ENCODE data around the gene POLD3. TPM values are rescaled to one million over a fixed set of nuclear protein-coding genes. Genes with fewer than 3 reads are reported as not detected.

Gene POLD3
- total and polyA plus RNA-seq, 2 of the 8 experiments (the other 6 are each of a cell fraction or from before 2014, with no cell fraction given), result 18.1 to 29.3 TPM

DNA sequence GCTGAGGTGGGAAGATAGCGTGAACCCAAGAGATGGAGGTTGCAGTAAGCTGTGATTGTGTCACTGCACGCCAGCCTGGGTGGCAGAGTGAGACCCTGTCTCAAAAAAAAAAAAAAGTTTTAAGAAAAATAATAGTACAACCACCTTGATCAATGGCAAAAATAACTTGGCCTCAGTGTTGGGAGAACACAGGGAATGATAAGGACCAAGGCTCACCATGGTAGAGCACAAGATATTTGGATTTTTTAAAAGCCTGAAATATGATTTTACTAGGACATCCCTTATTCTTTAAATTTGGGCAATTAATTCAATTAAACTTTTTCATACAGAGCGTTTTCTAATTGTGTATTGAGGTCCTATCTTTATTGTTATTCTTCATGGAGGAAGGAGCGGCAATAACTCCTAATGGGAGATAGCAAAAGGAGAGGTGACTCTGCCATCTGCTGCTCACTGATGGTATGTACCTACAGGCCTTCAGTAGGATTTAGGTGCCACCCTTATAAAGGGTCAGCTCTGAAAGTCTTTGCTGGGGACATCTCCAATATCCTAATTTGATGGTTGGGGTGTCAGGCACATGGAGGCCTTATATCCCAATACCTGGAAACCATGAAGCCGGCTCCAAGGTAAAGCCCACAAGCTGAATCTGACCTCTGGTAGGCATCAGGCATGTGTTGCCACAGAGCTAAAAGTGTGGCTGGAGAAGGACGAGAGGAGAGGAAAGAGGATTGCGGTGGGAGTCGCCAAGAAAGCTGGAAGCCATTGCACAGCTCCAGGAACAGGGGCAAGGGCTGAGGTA, 21.9 kb upstream of the POLD3 start:
- H4K8ac ChIP-seq (ENCODE audit: extremely low read depth, insufficient read depth, low read length), result no peak overlapping the region
- no peaks in the 10 kb centered on the region for H3K23me2 ChIP-seq (ENCODE audit: low read depth, low read length)
- DNase-seq (ENCODE audit: low read depth in 1 of 2, low spot score in 2 of 2) (peak in 1 of 2 experiments; percentile 50), FAIRE-seq (peak; percentile 65)
- TF ChIP-seq, protein P1, sequence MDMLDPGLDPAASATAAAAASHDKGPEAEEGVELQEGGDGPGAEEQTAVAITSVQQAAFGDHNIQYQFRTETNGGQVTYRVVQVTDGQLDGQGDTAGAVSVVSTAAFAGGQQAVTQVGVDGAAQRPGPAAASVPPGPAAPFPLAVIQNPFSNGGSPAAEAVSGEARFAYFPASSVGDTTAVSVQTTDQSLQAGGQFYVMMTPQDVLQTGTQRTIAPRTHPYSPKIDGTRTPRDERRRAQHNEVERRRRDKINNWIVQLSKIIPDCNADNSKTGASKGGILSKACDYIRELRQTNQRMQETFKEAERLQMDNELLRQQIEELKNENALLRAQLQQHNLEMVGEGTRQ (IDR thresholded peaks at IDR 0.05; ENCODE audit: low read length), result no peak
- TF ChIP-seq SAP30 (IDR thresholded peaks at IDR 0.05; ENCODE audit: insufficient read depth, insufficient replicate concordance, low read length) (no peak), RAD21 (IDR thresholded peaks at IDR 0.05 in 1 of 2, conservative IDR thresholded peaks at IDR 0.05 in 1 of 2; ENCODE audit: low read depth in 2 of 2, low read length in 2 of 2) (peak; percentile 90 to 93), SRF (IDR thresholded peaks at IDR 0.05; ENCODE audit: low read depth, low read length) (no peak), ZNF274 (IDR thresholded peaks at IDR 0.05; ENCODE audit: borderline replicate concordance, extremely low read depth, low read length) (no peak)
- TF ChIP-seq, protein P2, sequence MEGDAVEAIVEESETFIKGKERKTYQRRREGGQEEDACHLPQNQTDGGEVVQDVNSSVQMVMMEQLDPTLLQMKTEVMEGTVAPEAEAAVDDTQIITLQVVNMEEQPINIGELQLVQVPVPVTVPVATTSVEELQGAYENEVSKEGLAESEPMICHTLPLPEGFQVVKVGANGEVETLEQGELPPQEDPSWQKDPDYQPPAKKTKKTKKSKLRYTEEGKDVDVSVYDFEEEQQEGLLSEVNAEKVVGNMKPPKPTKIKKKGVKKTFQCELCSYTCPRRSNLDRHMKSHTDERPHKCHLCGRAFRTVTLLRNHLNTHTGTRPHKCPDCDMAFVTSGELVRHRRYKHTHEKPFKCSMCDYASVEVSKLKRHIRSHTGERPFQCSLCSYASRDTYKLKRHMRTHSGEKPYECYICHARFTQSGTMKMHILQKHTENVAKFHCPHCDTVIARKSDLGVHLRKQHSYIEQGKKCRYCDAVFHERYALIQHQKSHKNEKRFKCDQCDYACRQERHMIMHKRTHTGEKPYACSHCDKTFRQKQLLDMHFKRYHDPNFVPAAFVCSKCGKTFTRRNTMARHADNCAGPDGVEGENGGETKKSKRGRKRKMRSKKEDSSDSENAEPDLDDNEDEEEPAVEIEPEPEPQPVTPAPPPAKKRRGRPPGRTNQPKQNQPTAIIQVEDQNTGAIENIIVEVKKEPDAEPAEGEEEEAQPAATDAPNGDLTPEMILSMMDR (IDR thresholded peaks at IDR 0.05; ENCODE audit: control extremely low read depth in 1 of 3, insufficient read depth in 1 of 3, low read depth in 1 of 3, low read length in 3 of 3), result peak; percentile 13 to 81 (median 73)
- no peaks in the 10 kb centered on the region for H4K20me1 ChIP-seq (replicated peaks in 1 of 2; ENCODE audit: control insufficient read depth in 1 of 2, insufficient read depth in 2 of 2, low read length in 2 of 2)
- POLR2A ChIA-PET (ENCODE audit: partially characterized antibody), result interaction anchor here (2.5 kb wide), 1 partner anchor 117 kb away, joined by 8 read pairs; no protein-coding TSS in a partner anchor
- H2AK5ac ChIP-seq (ENCODE audit: low read depth, low read length), result no peak overlapping the region
- H3K4me3 ChIP-seq (ENCODE audit: extremely low read depth in 1 of 4, insufficient read depth in 2 of 4, low read depth in 3 of 4, low read length in 4 of 4), result no peak overlapping the region
- no peaks in the 10 kb centered on the region for H3K4me1 ChIP-seq (replicated peaks in 1 of 4; ENCODE audit: control insufficient read depth in 3 of 4, insufficient read depth in 4 of 4, low read length in 3 of 4)
- no peak overlapping the region for H2BK15ac ChIP-seq (ENCODE audit: low read length)
- no peak overlapping the region for H4K5ac ChIP-seq (ENCODE audit: insufficient read length, low read depth, low read length)
- no peak overlapping the region for H3K4ac ChIP-seq (replicated peaks; ENCODE audit: insufficient read length, low read depth, low read length)
- no peak overlapping the region for H2BK120ac ChIP-seq (replicated peaks; ENCODE audit: low read depth, low read length)
- no peak overlapping the region for H3K18ac ChIP-seq (ENCODE audit: extremely low read depth, low read length)
- no peaks in the 10 kb centered on the region for H3K36me3 ChIP-seq (ENCODE audit: control insufficient read depth in 2 of 4, insufficient read depth in 4 of 4, low read length in 3 of 4)
- H4K91ac ChIP-seq (replicated peaks; ENCODE audit: insufficient read length, low read length), result no peak overlapping the region
- H3K4me2 ChIP-seq (ENCODE audit: insufficient read depth in 1 of 2, low read depth in 2 of 2, low read length in 2 of 2), result no peak overlapping the region
- H3K79me2 ChIP-seq (ENCODE audit: control insufficient read depth in 1 of 2, insufficient read depth in 2 of 2, low read length in 2 of 2), result no peaks in the 10 kb centered on the region
- no peaks in the 10 kb centered on the region for H3K27me3 ChIP-seq (replicated peaks in 1 of 4; ENCODE audit: control insufficient read depth in 3 of 4, extremely low read depth in 1 of 4, insufficient read depth in 3 of 4, low read length in 3 of 4)
- WGBS, 2 experiments (ENCODE audit: extremely low coverage in 1 of 2, insufficient coverage in 1 of 2, insufficient read length in 1 of 2, insufficient replicate concordance in 2 of 2, low coverage in 1 of 2, low lambda C conversion rate in 2 of 2, missing lambda C conversion rate in 1 of 2), result 66% methylated on average over 8 of the region's 8 CpGs; no CpG with 5 or more reads in 1 of the 2 experiments
- no peak overlapping the region for H3K27ac ChIP-seq (ENCODE audit: low read depth, low read length)
- H2AFZ ChIP-seq (ENCODE audit: low read length), result no peak overlapping the region
- H3K9ac ChIP-seq (replicated peaks in 1 of 4; ENCODE audit: extremely low read depth in 1 of 4, low read depth in 3 of 4, low read length in 3 of 4), result no peak overlapping the region
- H3K23ac ChIP-seq (ENCODE audit: insufficient read length), result no peak overlapping the region
- no peak overlapping the region for H2BK12ac ChIP-seq (ENCODE audit: low read depth, low read length)
- H3K56ac ChIP-seq (replicated peaks; ENCODE audit: insufficient read length, low read depth, low read length), result no peak overlapping the region
- no peaks in the 10 kb centered on the region for H3K79me1 ChIP-seq (ENCODE audit: low read depth, low read length)
- no peak overlapping the region for H2BK5ac ChIP-seq (ENCODE audit: low read depth, low read length)
- no peaks in the 10 kb centered on the region for H3K9me3 ChIP-seq (ENCODE audit: insufficient read depth in 2 of 2, low read depth in 1 of 2, low read length in 1 of 2)
- no peak overlapping the region for H3K14ac ChIP-seq (ENCODE audit: insufficient read length)
- CTCF ChIA-PET (ENCODE audit: partially characterized antibody), result interaction anchor here (0.6 to 11.0 kb wide), 40 partner anchors 9 to 320 kb away, joined by 3 to 291 read pairs (median 4); partner anchors contain the start of genes KCNE3 and LIPT2
- H2BK20ac ChIP-seq (ENCODE audit: low read length), result no peak overlapping the region
